ENCODE data around the gene CRIP1. TPM values are rescaled to one million over a fixed set of nuclear protein-coding genes. Genes with fewer than 3 reads are reported as not detected.

Gene CRIP1
- polyA plus RNA-seq, 2 of the 4 experiments (the other 2 are of a cell fraction) = 280 to 999 TPM

- POLR2A ChIA-PET = interaction anchor here (1.1 kb wide), 1 partner anchor 50 kb away, joined by 3 read pairs; no protein-coding TSS in a partner anchor
- no peak for FAIRE-seq
- Histone ChIP-seq H3K9me3 (no peaks in the 10 kb centered on the region), H3K27ac (no peak overlapping the region), H3K4me2 (no peak overlapping the region), H3K4me1 (peaks cover 17% of the 10 kb centered on the region), H3K4me3 (no peak overlapping the region)
- TF ChIP-seq HOXB5 (CRISPR knock-in tag; IDR thresholded peaks at IDR 0.05) (no peak), POLR2A (IDR thresholded peaks at IDR 0.05; ENCODE audit: low read length) (no peak), HOXB13 (CRISPR knock-in tag; IDR thresholded peaks at IDR 0.05; ENCODE audit: low read depth) (no peak)
- no peak for DNase-seq (ENCODE audit: low read depth in 1 of 2, low spot score in 1 of 2)
- CTCF ChIA-PET = interaction anchor here (1.0 to 4.1 kb wide), 7 partner anchors 12 to 161 kb away, joined by 3 to 25 read pairs (median 6); partner anchors contain the start of gene TEDC1
- 86% methylated on average over 28 of the region's 30 CpGs for WGBS (ENCODE audit: missing lambda C conversion rate)
- ATAC-seq = no peak
Observed at GRCh38 chr14:105531088-105531893, 44.6 kb downstream of the CRIP1 start.

GRCh38 chr14:105531894-105532623, 45.4 kb downstream of the CRIP1 start:
- Histone ChIP-seq H3K9me3 (no peaks in the 10 kb centered on the region), H3K4me1 (peaks cover 14% of the 10 kb centered on the region), H3K27ac (no peak overlapping the region), H3K4me3 (no peak overlapping the region), H3K4me2 (no peak overlapping the region)
- TF ChIP-seq CHD4 (IDR thresholded peaks at IDR 0.05; ENCODE audit: borderline replicate concordance) (no peak), E2F6 (IDR thresholded peaks at IDR 0.05; ENCODE audit: borderline replicate concordance, low read depth) (no peak), CTCF (IDR thresholded peaks at IDR 0.05) (no peak), ZFP36 (IDR thresholded peaks at IDR 0.05; ENCODE audit: borderline replicate concordance, partially characterized antibody) (no peak), JUNB (IDR thresholded peaks at IDR 0.05) (no peak), HOXA7 (CRISPR knock-in tag; IDR thresholded peaks at IDR 0.05) (no peak), ATOH8 (CRISPR knock-in tag; IDR thresholded peaks at IDR 0.05; ENCODE audit: low read depth) (no peak), CHD2 (IDR thresholded peaks at IDR 0.05; ENCODE audit: low read length, partially characterized antibody) (no peak), EHMT2 (IDR thresholded peaks at IDR 0.05; ENCODE audit: low read depth) (no peak), EP300 (IDR thresholded peaks at IDR 0.05) (no peak), EHF (CRISPR knock-in tag; IDR thresholded peaks at IDR 0.05) (no peak), KDM1A (IDR thresholded peaks at IDR 0.05; ENCODE audit: low read depth) (no peak), POLR2A (IDR thresholded peaks at IDR 0.05; ENCODE audit: low read length) (no peak), HDAC2 (IDR thresholded peaks at IDR 0.05) (no peak)
- ATAC-seq (no peak), FAIRE-seq (no peak), DNase-seq (ENCODE audit: low read depth in 1 of 2, low spot score in 1 of 2) (no peak)
- POLR2A ChIA-PET = no interaction called here
- WGBS (ENCODE audit: missing lambda C conversion rate) = 92% methylated on average over 12 of the region's 19 CpGs
- CTCF ChIA-PET = interaction anchor here (1.0 to 4.1 kb wide), 10 partner anchors 12 to 159 kb away, joined by 3 to 25 read pairs (median 6); no protein-coding TSS in a partner anchor

GRCh38 chr14:105532735-105533141, 46.1 kb downstream of the CRIP1 start:
- CTCF ChIA-PET = interaction anchor here (0.7 to 4.1 kb wide), 15 partner anchors 11 to 723 kb away, joined by 3 to 25 read pairs (median 5); no protein-coding TSS in a partner anchor
- POLR2A ChIA-PET = no interaction called here
- WGBS (ENCODE audit: missing lambda C conversion rate) = 55% methylated on average over 10 of the region's 10 CpGs
- TF ChIP-seq CEBPB (IDR thresholded peaks at IDR 0.05) (no peak), RFX5 (IDR thresholded peaks at IDR 0.05) (no peak), ZFP36 (IDR thresholded peaks at IDR 0.05; ENCODE audit: borderline replicate concordance, partially characterized antibody) (no peak), PBX3 (IDR thresholded peaks at IDR 0.05) (no peak), HEYL (CRISPR knock-in tag; IDR thresholded peaks at IDR 0.05) (no peak), PHF8 (IDR thresholded peaks at IDR 0.05; ENCODE audit: borderline replicate concordance, low read depth) (no peak), RAD21 (conservative IDR thresholded peaks at IDR 0.05 in 1 of 2, IDR thresholded peaks at IDR 0.05 in 1 of 2) (peak; percentile 15 to 50; a peak in 2 of 5 replicates), NFE2L2 (conservative IDR thresholded peaks at IDR 0.05; ENCODE audit: low read length) (no peak), CTCF (IDR thresholded peaks at IDR 0.05) (peak; percentile 32), GATA3 (IDR thresholded peaks at IDR 0.05; ENCODE audit: borderline replicate concordance) (no peak)
- FAIRE-seq (no peak), DNase-seq (ENCODE audit: low read depth in 1 of 2, low spot score in 1 of 2) (peak; percentile 51 to 72), ATAC-seq (peak; percentile 47 to 76; a peak in 5 of 6 replicates)
- no peak overlapping the region for H3K27ac ChIP-seq
- no peak overlapping the region for H3K4me2 ChIP-seq
- H3K9me3 ChIP-seq = no peaks in the 10 kb centered on the region
- H3K4me3 ChIP-seq = no peak overlapping the region
- H3K4me1 ChIP-seq = peaks cover 8% of the 10 kb centered on the region
